GM18519 (cell line): ENCODE results near the gene GYPC.
A peak's percentile ranks its signal among the peaks of the same experiment; 100 is the strongest.
"Not testable (repeated sequence)": the region's sequence is repeated elsewhere in the genome, so short reads cannot be mapped to it uniquely, and the experiment has no call there.

Source experiments
- ATAC-seq: cut with Tn5 transposase; IDR thresholded peaks from one replicate; pipeline ENCODE4 v1.9.1; 2021; ENCODE audit warnings: mild to moderate bottlenecking, moderate library complexity; ENCODE audit not compliant: unreplicated experiment, low FRiP score

Gene GYPC, protein sequence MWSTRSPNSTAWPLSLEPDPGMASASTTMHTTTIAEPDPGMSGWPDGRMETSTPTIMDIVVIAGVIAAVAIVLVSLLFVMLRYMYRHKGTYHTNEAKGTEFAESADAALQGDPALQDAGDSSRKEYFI

DNA sequence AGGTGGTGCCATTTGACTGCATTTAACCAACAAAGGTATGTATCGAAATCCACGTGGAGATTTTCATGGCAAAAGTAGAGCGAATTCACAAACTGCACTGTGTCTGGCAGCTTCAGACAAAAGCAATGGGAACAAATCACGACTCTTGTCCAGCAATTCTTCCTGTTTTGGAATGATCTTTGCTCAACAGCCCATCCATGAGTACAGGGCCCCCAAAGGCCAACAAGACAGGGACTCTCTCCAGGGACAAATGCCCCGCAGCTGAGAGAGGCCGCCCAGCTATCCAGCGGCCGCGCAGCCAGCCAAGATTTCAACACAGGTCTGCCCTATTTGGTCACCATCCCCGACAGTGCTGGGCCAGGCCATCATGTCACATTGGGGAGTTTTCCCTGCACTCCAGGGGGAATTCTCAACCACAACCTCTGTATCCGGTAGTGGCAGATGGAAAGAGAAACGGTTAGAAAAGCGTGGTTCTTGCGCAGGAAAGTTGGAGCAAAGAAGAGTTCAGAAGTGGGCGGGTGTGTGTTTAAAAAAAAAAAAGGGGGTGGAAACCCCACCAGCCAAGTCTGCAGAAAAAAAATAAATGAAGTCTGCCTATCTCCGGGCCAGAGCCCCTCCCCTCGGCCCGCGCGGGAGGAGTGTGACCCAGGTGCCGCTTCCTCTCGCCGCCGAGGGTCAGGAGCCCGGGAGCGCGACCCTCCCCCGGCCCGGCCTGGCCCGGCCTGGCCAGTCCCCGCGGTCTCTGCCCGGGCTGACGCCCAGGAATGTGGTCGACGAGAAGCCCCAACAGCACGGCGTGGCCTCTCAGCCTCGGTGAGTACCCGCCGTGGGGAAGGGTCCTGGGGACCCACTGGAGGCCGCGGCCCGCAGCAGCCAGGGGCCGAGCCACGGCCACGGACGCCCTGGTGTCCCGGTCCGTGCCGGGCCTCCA lies at the start of gene GYPC:
TSS of gene GYPC (plus strand) at position 659 of the 931 bp plus-strand sequence. CDS start at position 765, 106 bp downstream.
- ATAC-seq, result peak; percentile 20

DNA sequence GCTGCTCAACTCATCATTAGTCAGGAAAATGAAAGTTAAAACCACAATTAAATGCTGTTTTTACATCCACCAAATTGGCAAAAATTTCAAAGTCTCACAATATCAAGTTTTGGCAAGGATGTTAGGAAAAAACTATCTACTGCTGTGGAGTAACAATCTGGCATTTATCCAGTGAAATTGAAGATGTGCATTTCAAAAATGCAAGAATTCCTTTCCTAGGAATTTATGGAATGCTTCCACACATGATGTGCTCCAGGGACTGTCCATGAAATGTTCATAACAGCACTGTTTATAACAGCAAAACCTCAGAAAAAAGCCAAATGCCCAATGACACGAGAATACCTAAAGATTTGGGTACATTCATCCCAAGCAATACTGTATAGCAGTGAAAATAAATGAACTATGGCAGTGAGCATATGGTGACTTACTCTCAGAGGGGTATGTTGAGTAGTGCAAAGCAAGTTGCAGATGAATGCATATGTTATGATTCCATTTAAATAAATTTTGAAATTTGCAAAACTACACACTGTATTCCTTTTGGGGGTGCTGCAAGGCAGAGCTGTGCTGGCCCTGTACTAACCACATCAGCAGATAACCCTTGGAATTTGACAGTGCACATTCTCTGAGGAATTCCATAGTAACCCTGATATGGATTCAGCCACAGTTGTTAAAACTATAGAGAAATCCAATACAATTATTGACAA lies 41.3 kb upstream of the GYPC start:
- no peak for ATAC-seq

DNA sequence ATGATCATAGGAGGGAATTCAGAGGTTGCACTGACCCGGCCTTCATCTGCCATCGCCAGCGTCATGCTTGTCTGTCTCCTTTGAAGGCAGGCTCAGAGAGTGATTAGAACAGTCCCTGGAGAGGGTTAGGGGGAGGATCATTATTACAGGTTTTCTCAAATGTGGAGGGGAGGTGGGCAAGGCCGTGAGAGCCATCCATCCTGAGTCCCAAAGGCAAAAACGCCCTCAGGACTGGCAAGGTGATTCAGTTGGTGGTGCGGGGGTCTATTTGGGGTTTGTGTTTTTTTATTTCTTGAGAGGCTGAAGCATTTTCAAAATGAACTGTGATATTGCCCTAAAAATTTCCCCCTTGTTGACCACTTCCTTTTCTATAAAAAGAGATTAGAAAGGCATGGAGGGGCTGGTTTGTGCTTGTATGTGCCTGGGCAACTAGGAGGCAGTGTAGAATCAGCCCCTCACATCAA lies 39.3 kb upstream of the GYPC start:
- ATAC-seq, result peak; percentile 42

DNA sequence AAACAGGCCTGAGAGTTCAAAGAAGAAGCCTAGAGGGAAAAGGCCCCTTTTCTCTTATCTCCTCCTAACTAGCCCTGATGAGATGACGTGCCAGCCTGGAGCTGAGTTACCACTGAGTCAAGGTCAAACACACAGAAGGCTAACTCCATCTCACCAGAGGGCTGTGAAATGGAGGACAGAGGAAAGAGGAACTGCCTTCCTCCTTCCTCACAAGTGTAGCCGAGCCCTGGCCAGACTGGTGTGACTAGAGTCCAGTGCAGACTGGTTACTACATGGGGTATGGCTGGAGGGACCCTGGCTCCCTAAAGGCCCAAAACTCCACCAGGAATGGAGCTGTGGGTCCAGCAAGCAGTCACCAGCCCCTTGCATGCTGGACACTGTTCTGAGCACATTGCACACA lies 35.7 kb upstream of the GYPC start:
- no peak for ATAC-seq

DNA sequence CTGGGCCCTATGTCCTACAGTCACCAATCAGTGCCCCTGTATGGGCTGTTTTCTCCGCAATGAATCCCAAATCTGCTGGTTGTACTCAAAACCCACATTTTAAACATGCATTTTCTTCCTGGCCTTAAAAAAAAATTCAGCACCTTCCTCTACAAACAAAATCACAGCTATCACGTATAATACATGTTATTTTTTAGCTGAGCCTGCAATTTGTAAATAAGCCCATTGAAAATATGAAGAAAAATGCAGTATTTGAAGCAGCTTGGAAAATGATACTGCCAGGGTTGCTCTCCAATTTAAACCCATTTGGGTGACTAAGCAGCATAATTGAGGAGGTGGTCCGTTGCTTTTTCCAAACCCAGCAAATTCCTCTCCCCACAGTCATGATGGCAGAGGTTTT lies 33.0 kb upstream of the GYPC start:
- no peak for ATAC-seq

DNA sequence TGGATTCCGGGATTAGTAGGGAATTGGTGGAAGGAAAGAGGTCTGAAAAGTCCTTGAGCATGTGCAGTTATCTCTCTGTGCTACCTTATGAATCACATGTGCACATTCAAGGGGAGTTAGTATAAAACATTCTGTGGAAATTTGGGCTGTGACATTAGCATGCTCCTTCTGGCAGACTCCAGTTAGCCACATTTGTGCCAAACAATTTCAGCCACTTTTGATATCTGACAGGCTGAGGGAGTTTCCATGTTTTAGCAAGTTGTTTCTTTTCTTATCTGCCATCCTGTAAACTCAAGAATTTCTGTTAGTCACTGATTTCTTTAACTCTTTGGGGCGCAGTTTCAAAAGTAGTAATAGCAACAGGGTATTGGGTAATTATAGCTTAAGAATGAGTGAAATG lies 28.3 kb upstream of the GYPC start:
- no peak for ATAC-seq

DNA sequence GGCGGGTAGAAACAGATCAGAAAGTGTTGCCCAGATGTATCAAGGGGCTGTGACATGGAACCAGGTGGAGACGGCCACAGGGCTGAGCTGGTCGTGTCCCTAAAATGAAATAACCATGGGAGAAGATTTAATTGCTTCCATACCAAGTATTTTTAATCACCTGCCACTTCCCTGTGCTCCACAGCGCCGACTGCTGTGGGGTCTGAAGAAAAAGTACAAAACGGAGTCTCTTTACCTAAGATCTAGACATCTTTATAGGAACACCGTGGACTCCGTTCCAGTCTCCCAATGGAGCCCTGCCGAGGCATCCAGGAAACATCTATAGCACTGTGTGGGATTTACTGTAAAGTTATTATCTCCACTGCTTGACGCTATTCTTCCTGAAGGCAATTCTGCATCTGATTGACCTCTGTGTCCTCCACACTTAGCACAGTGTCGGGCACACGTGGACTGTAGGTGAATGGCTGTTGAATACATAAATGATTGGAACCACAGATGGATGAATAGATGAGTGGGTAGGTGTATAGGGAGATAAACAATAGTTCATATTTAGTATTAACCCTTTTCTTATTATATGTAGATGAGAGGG lies 21.6 kb upstream of the GYPC start:
- no peak for ATAC-seq

DNA sequence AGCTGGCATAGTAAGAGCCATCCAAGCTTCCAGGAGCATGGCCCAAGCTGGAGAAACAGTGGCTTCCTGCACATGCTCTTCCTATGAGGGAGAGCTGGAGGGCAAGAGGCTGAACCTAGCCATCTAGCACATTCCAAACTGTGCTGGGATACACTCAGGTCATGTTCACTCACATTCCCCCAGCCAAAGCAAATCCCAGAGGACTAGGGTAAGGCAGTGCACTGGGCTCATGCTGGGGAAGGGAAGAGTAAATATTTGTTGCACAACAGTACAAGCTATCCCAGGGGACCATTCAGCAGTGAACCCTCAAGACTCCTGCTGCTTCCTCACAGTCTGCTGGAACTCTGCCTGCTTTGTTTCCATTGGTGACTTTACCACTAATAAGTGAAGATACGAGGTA lies 20.7 kb upstream of the GYPC start:
- ATAC-seq, result no peak

DNA sequence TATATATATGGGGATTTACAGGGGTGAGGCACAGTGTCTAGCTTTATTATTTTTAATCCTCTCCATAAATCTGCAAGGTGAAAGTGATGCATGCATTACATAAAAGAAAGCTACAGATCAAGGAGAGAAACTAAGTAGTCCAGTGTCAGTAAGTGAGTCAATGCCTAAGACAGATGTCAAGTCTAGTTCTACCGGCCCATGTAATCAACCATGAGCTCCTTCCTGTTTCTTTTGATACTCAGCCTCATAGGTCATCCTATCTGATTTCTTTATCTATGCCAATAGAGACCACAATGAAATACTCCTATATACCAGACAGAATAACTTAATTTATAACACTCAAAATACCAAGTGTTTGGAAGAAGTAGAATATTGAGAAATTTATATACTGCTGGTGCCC lies 20.2 kb upstream of the GYPC start:
- no peak for ATAC-seq

DNA sequence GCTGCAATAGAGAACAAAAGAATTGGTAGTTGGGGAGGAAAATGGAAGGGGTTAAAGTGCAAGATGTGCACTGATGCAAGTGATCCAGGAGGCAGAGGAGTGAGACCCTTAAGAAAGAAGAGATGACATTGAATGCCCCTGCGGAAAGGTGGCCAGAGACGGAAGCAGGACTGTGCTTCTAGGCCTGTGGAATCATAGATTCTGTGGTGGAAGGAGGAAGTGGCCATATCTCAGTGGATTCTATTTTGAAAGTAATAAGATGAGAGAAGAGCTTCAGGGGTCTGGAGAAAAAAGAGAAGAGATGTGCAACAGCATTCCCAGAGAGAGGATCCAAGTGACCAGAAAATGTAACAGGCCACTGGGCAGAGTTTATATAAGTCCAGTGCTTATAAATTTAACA lies 18.6 kb upstream of the GYPC start:
- no peak for ATAC-seq

DNA sequence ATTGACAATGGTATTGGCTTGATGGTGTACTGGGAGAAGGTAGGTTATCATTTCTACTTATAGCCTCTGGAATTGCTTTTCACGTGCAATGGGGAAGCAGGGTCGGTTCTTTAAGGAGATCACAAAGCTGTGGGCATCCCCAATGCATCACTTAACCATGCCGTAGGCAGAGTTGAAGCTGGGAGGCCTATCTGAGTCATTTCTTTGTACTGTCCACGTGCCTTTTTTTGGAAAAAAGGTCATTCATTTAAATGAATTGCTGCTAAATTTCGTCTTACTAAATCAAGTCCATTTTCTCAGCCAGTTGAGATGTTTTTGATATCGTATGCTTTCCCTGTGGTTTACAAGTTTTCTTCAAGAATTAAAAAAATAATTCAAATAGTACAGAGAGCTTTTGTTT lies 17.2 kb upstream of the GYPC start:
- ATAC-seq, result no peak

DNA sequence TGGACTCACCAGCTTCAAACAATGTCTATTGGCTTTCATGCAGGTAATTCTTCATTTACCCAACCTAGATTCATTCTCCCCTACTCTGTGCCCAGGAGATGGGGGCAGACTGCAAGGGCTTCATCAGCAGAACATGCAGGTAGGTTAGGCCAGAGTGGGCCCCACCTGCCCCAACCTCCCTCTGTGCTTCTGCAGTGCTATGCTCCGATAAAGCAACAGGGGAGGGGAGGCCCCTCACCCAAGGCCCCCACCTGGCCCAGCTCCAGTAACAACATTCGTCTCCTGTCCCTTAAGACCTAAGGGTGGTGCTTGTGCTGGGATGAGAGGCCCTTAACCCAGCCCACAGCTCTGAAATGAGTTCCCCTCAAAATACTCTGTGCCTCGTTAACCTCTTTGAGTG lies 16.7 kb upstream of the GYPC start:
- no peak for ATAC-seq

DNA sequence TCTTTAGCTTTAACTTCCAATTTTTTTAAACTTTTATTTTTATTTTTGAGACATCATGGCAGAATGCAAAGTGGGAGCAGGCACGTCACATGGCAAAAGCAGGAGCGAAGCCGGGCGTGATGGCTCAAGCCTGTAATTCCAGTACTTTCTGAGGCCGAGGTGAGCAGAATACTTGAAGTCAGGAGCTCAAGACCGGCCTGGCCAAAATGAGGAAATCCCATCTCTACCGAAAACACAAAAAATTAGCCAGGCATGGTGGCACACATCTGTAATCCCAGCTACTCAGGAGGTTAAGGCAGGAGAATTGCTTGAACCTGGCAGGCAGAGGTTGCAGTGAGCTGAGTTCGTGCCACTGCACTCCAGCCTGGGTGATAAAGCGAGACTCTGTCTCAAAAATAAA lies 14.7 kb upstream of the GYPC start:
- ATAC-seq, result not testable (repeated sequence)

DNA sequence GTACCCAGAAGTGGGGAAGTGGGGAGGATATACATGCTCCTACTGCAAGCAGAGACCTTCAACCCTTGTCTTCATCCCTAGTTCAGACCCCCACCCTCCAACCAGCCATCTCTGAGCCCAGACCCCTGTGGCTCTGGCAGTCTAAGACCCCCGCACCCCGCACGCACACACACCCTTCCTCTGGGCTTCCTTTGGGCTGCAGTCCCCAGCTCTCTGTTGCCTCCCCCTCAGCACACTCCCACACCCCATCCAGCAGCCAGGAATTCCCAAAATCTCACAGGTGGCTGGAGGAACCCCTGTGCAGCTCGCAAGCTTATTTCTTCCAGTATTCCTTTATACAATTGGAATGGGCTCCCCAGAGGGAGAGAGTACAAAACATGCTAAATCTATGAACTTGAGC lies 13.9 kb upstream of the GYPC start:
- no peak for ATAC-seq

DNA sequence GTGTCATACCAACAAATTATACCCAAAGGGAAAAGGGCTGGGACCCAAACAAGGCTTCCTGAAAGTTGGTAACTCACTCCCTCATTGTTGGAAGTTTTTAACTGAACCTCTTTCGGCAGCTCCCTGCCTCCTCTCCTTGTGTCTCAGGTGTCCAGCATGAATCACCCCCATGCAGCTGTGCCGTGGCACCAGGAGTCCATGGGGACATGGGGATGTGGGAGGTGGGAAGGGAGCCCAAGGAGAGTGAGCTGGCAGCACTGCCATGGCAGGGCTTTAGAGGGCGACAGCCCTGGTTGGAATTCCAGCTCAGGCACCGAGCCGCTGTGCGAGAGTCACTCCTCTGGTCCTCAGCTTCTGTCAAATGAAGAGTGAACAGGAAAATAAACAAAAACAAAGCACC lies 12.5 kb upstream of the GYPC start:
- ATAC-seq, result no peak

DNA sequence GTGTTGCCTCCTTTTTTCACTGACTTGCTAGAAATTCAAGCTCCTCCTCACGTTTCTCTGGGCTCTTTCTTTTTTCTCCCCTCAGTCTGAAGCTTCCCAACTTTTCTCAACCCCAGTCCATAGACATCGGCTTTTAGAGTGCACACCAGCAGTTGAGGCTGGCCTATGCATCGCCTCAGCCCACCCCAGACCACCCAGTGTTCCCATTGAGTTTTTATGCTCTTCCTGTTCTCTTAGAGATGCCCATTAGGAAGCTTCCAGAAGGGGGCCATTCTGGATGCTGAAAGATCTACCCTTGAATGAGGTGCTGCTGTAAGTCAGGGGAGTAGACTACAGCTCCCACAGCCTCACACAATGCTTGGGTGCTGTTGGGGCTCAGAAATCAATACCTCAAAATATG lies 12.0 kb upstream of the GYPC start:
- no peak for ATAC-seq

DNA sequence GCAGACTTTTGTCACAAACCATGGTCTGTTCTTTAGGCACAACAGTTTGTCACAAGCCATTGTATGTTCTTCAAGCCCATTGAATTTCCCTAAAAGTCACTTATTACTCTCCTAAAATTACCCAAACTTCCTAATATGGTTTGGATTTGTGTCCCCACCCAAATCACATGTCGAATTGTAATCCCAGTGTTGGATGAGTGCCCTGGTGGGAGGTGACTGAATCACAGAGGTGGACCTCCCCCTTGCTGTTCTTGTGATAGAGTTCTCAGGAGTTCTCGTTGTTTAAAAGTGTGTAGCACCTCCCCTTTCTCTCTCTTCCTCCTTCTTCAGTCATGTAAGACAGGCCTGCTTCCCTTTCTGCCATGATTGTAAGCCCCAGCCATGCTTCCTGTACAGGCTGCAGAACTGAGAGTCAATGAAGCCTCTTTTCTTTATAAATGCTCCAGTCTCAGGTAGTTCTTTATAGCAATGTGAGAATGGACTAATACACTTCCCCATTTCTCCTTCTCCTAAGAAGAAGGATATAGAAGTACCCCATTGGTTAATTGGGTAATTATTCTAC lies 11.2 kb upstream of the GYPC start:
- ATAC-seq, result peak; percentile 89

DNA sequence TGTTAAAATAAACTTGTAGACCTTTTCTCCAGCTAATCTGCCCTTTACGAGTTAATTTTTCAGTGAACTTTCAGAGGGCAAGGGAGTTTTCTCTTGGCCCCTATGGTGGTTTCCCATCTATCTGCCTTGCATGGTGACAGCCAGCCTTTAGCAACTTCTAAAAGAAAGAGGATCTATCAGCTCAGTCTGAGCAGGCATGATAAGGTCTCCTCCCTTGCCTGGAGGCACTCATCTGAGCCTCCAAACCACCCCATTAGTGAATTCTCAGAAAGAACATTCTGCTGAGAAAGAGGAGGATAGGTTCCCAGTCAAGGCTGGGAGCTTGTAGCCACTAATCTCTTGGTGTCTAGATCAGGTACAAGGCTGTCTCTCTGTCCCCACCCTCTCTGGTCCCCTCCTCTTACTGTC lies 10.7 kb upstream of the GYPC start:
- no peak for ATAC-seq

DNA sequence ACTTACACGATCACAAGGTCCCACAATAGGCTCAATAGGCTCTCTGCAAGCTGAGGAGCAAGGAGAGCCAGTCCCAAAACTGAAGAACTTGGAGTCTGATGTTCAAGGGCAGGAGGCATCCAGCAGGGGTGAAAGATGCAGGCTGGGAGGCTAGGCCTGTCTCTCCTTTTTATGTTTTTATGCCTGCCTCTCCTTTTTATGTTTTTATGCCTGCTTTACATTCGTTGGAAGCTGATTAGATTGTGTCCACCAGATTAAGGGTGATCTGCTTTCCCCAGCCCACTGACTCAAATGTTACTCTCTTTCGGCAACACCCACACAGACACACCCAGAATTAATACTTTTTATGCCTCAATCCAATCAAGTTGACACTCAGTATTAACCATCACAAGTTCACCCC lies 9.9 kb upstream of the GYPC start:
- ATAC-seq, result no peak

DNA sequence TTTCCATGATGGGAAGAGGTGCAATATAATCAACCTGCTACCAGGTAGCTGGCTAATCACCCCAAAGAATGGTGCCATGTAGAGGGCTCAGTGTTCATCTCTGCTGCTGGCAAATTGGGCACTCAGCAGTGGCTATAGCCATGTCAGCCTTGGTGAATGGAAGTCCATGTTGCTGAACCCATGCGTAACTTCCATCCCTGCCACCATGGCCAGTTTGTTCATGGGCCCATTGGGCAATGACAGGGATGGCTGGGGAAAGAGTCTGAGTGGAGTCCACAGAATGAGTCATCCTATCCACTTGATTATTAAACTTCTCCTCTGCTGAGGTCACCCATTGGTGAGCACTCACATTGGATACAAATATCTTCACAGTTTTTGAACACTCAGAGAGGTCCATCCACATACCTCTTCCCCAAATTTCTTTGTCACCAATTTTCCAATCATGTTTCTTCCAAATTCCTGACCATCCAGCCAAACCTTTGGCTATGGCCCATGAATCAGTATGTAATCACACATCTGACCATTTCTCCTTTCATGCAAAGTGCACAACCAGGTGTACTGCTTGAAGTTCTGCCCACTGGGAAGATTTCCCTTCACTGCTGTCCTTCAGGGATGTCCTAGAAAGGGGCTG lies 8.1 kb upstream of the GYPC start:
- not testable (repeated sequence) for ATAC-seq
